Thyroid gland (tissue), 4 donors: ENCODE data around the gene RAE1.

ENCODE experiments used
- CTCF ChIP-seq, 6 experiments: fragments of 200-600 bp in 3 of 6; fragments of 450-650 bp in 3 of 6; sonication (generic) in 3 of 6; IDR thresholded peaks; one replicate each; pipeline ENCODE4 v1.5.1; 2016 to 2019; ENCODE audit warnings: antibody characterized with exemption in 6 of 6, mild to moderate bottlenecking in 2 of 6, inconsistent platforms in 1 of 6, moderate library complexity in 1 of 6
- POLR2A ChIP-seq, 2 donors: fragments of 450-650 bp; IDR thresholded peaks; one replicate each; pipeline ENCODE4 v1.6.1; 2017; ENCODE audit warnings: antibody characterized with exemption in 2 of 2, mild to moderate bottlenecking in 2 of 2, moderate library complexity in 1 of 2

GRCh38 chr20:57383447-57384347 is 32.6 kb downstream of the RAE1 start:
- TF ChIP-seq CTCF (IDR thresholded peaks at IDR 0.05): no peak
- TF ChIP-seq POLR2A (IDR thresholded peaks at IDR 0.05): no peak
